NCI-H345 (cell line): ENCODE data around the gene EVX2.
A peak's percentile ranks its signal among the peaks of the same experiment; 100 is the strongest.

ENCODE experiments used
- DNase-seq: peaks from one replicate; lab custom pipeline; 2025; lab: John Stamatoyannopoulos, UW

EVX2 gene

DNA sequence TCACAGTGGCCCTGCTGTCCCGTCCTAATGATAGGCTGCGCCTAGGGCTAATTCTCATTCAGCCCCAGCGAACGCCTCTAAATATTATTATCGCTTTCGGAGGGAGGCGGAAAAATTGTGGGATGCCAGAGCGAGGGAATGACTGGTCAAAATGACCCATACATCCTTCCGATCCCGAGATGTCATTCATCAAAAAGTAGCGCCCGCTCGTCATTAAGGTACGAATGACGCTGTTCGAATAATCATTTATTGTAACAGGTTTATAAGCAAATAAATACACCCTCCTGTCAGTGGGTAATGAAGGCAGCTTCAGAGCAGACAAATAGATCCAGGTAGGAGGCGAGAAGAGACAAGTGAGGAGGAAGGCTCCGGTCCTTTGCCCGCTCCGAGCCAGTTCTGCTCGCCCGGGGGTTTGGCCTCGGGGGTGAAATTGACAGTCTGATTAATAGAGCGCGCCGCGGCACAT is at the start of gene EVX2:
Gene EVX2, minus strand, starts transcription at position 167 of the 466 bp plus-strand sequence. CDS start 186 bp downstream, outside the sequence.
- no peak for DNase-seq

DNA sequence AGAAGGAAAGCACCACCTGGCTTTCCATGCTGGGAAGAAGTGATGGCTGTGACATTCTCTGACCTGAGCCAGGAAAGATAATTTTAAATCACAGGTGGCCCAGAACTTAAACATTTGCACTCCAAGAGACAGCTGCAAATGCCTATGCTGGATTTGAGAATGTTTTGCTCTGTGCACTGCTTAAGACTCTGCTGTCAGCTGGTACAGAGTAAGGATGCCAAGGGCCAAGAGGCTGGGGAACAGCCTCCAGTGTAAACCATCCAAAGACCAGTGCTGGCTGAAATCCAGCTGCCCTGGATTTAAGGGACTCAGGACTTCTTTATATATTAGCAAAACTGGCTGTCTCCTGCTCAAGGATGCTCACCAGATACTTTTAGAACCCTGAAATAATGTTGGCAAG is 49.6 kb upstream of the EVX2 start:
- no peak for DNase-seq

- DNase-seq, result no peak
Observed at GRCh38 chr2:176132205-176133171, 48.7 kb upstream of the EVX2 start.

DNA sequence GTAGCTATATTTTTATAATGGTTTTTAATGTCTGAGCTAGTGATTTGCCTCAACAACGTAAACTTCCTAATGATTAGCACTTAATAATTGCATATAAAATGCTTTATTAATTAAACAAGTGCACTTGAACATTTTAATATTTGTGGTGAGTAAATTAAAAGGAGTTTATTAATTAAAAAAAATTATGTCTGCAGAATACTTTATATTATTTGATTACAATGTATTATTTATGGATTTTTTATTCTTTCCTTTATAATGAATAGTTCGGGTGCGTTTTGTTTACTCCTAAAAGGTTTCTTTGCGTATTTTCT is 48.0 kb upstream of the EVX2 start:
- no peak for DNase-seq

GRCh38 chr2:176130957-176131847 is 47.4 kb upstream of the EVX2 start:
- no peak for DNase-seq

GRCh38 chr2:176130147-176130956 is 46.6 kb upstream of the EVX2 start:
- peak; percentile 76 for DNase-seq

GRCh38 chr2:176129813-176130146 is 46.0 kb upstream of the EVX2 start:
- peak; percentile 78 for DNase-seq

- peak; percentile 87 for DNase-seq
Observed at GRCh38 chr2:176128982-176129796, 45.4 kb upstream of the EVX2 start, which contains the start of gene HOXD8. HOXD8 (plus strand) TSS chr2:176129705; CDS start chr2:176130367, 662 bp downstream.

- peak; percentile 50 for DNase-seq
Observed at GRCh38 chr2:176128172-176128981, 44.6 kb upstream of the EVX2 start.

DNA sequence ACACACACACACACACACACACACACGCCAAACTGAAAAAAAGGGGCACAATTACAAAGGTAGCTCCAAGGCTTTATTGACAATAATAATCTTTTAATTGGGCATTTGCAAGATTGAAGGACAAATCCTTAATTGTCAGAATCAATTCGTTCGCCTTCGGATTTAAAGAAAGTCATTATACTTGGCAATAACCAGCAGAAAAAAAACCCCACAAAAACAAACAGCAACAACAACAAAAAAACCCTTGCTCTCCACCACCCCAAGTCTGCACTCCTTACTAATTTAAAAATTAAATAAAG is 44.0 kb upstream of the EVX2 start:
- DNase-seq, result no peak

GRCh38 chr2:176126929-176127773 is 43.4 kb upstream of the EVX2 start:
- peak; percentile 73 for DNase-seq

GRCh38 chr2:176125772-176126054 is 42.0 kb upstream of the EVX2 start:
- DNase-seq, result no peak

GRCh38 chr2:176124947-176125771 is 41.4 kb upstream of the EVX2 start:
- DNase-seq, result no peak

GRCh38 chr2:176124110-176124946 is 40.6 kb upstream of the EVX2 start:
- DNase-seq, result no peak

DNA sequence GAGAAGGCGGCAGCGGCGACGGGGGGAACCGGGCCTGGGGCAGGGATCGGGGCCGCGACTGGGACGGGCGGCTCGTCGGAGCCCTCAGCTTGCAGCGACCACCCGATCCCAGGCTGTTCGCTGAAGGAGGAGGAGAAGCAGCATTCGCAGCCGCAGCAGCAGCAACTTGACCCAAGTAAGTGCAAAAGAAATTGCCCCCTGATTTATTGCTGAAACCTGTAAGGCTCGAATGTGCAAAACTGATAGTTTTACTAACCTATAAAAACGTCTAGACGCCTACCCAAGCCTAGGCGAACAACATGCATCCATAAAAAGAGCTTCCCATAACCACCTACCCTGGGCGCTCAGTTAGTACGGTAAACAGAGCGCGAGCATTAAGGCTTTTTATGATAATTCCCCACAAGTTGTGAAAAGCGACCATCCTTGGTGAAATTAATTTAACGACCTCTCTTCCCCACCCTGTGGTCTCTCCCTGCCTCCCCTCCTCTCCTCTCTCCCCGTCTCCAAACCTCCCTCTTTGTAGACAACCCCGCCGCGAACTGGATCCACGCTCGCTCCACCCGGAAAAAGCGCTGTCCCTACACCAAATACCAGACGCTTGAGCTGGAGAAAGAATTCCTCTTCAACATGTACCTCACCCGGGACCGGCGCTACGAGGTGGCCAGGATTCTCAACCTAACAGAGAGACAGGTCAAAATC is 39.8 kb upstream of the EVX2 start:
- no peak for DNase-seq

GRCh38 chr2:176122683-176123410 is 39.1 kb upstream of the EVX2 start, which contains the start of gene HOXD9:
HOXD9 (plus strand) TSS chr2:176122719; CDS start chr2:176122769, 50 bp downstream.
- DNase-seq, result peak; percentile 67
